Thymus (tissue), 11 donors: Measurements from ENCODE around the gene CALML6. TPM values are rescaled to one million over a fixed set of nuclear protein-coding genes. Genes with fewer than 3 reads are reported as not detected.

Source experiments
- DNase-seq, 9 donors: peaks; one replicate each; pipeline ENCODE4 v3.0.0-alpha.2; 2013; ENCODE audit warnings: low spot score in 9 of 9, low read depth in 6 of 9, missing footprints in 1 of 9
- H3K27ac ChIP-seq, 2 donors: one replicate each; pipeline ENCODE4 v1.5.1; 2013; ENCODE audit warnings: control low read depth in 1 of 2, low read depth in 1 of 2, low read length in 1 of 2, mild to moderate bottlenecking in 1 of 2, moderate library complexity in 1 of 2
- H3K27me3 ChIP-seq, 2 donors: one replicate each; pipeline ENCODE4 v1.5.1; 2013; ENCODE audit warnings: low read length in 1 of 2; ENCODE audit not compliant: control insufficient read depth in 2 of 2, insufficient read depth in 1 of 2
- H3K36me3 ChIP-seq, 2 donors: one replicate each; pipeline ENCODE4 v1.5.1; 2013; ENCODE audit warnings: low read length in 1 of 2, mild to moderate bottlenecking in 1 of 2, moderate library complexity in 1 of 2; ENCODE audit not compliant: control insufficient read depth in 2 of 2, insufficient read depth in 2 of 2
- H3K4me1 ChIP-seq, 2 donors: one replicate each; pipeline ENCODE4 v1.5.1; 2013; ENCODE audit warnings: low read length in 2 of 2; ENCODE audit not compliant: control insufficient read depth in 2 of 2, insufficient read depth in 2 of 2
- H3K4me3 ChIP-seq, 2 donors: one replicate each; pipeline ENCODE4 v1.5.1; 2013; ENCODE audit warnings: low read length in 2 of 2, control low read depth in 1 of 2, mild to moderate bottlenecking in 1 of 2
- H3K9me3 ChIP-seq, 2 donors: one replicate each; pipeline ENCODE4 v1.5.1; 2013; ENCODE audit warnings: low read length in 1 of 2, mild to moderate bottlenecking in 1 of 2; ENCODE audit not compliant: control insufficient read depth in 2 of 2, insufficient read depth in 1 of 2
- WGBS: extraction: QIAGEN DNeasy Blood & Tissue Kit; methylation state at CpG from one replicate; pipeline ENCODE4 v1.1.7; 2013; 5-methylcytosine and 5-hydroxymethylcytosine counted together
- polyA plus RNA-seq: library from polyadenylated mRNA; stranded (reverse); fragments of 200-250 nt; gene quantifications from one replicate; pipeline ENCODE4 v1.2.3, GENCODE V29; 2013
- total RNA-seq: library from RNA; stranded (reverse); fragments of 120-200 nt; gene quantifications from one replicate; pipeline ENCODE4 v1.2.4, GENCODE V29; 2013
- donor health status: healthy.

The CALML6 gene
- total and polyA plus RNA-seq, 2 donors = 0.47 to 7.1 TPM

GRCh38 chr1:1963570-1963969 is 48.5 kb downstream of the CALML6 start:
- no peak overlapping the region for H3K4me3 ChIP-seq
- H3K36me3 ChIP-seq = no peaks in the 10 kb centered on the region
- H3K4me1 ChIP-seq = no peaks in the 10 kb centered on the region
- H3K27me3 ChIP-seq = peaks cover 0 to 40% of the 10 kb centered on the region in 2 donors
- no peak overlapping the region for H3K27ac ChIP-seq
- no peak for DNase-seq
- WGBS = 93% methylated on average over 17 of the region's 17 CpGs
- no peaks in the 10 kb centered on the region for H3K9me3 ChIP-seq

- Histone ChIP-seq H3K4me3 (no peak overlapping the region), H3K27me3 (peaks cover 0 to 31% of the 10 kb centered on the region in 2 donors), H3K27ac (no peak overlapping the region), H3K4me1 (no peaks in the 10 kb centered on the region), H3K36me3 (no peaks in the 10 kb centered on the region), H3K9me3 (no peaks in the 10 kb centered on the region)
- no peak for DNase-seq
- WGBS = 89% methylated on average over 25 of the region's 25 CpGs
Measured at GRCh38 chr1:1964811-1965210, 49.8 kb downstream of the CALML6 start.

GRCh38 chr1:1965546-1965945 is 50.5 kb downstream of the CALML6 start:
- H3K4me1 ChIP-seq = no peaks in the 10 kb centered on the region
- H3K36me3 ChIP-seq = no peaks in the 10 kb centered on the region
- no peak for DNase-seq
- H3K4me3 ChIP-seq = no peak overlapping the region
- H3K27me3 ChIP-seq = peaks cover 0 to 24% of the 10 kb centered on the region in 2 donors
- H3K9me3 ChIP-seq = no peaks in the 10 kb centered on the region
- WGBS = 88% methylated on average over 10 of the region's 10 CpGs
- no peak overlapping the region for H3K27ac ChIP-seq

GRCh38 chr1:1966071-1966740 is 51.1 kb downstream of the CALML6 start:
- DNase-seq = no peak
- Histone ChIP-seq H3K9me3 (peaks cover 0 to 3% of the 10 kb centered on the region in 2 donors), H3K27ac (no peak overlapping the region), H3K36me3 (no peaks in the 10 kb centered on the region), H3K27me3 (peaks cover 0 to 18% of the 10 kb centered on the region in 2 donors), H3K4me3 (no peak overlapping the region), H3K4me1 (no peaks in the 10 kb centered on the region)
- WGBS = 81% methylated on average over 38 of the region's 38 CpGs

Other genes starting within 250 kb of the CALML6 start
- 22.5 TPM for gene SLC35E2B, start 222.5 kb upstream of the CALML6 start, total RNA-seq
- gene SLC35E2B, start 222.5 kb upstream of the CALML6 start, polyA plus RNA-seq = 45.6 TPM
- gene CDK11A, start 190.9 kb upstream of the CALML6 start, total RNA-seq = 19.8 TPM
- 52.2 TPM for gene CDK11A, start 190.9 kb upstream of the CALML6 start, polyA plus RNA-seq
- gene NADK, start 136.8 kb upstream of the CALML6 start, total RNA-seq = 25.0 TPM
- 60.0 TPM for gene NADK, start 136.8 kb upstream of the CALML6 start, polyA plus RNA-seq
- 45.1 TPM for gene GNB1, start 24.2 kb upstream of the CALML6 start, total RNA-seq
- 123 TPM for gene GNB1, start 24.2 kb upstream of the CALML6 start, polyA plus RNA-seq
- 0.28 TPM for gene TMEM52, start 4.0 kb downstream of the CALML6 start, total RNA-seq
- gene TMEM52, start 4.0 kb downstream of the CALML6 start, polyA plus RNA-seq = 0.94 TPM
- gene CFAP74, start 88.5 kb downstream of the CALML6 start, total RNA-seq = 0.09 TPM
- 0.16 TPM for gene CFAP74, start 88.5 kb downstream of the CALML6 start, polyA plus RNA-seq
- 0.14 TPM for gene GABRD, start 104.1 kb downstream of the CALML6 start, total RNA-seq
- gene GABRD, start 104.1 kb downstream of the CALML6 start, polyA plus RNA-seq = 1.4 TPM
- gene PRKCZ, start 135.2 kb downstream of the CALML6 start, total RNA-seq = 7.6 TPM
- 30.6 TPM for gene PRKCZ, start 135.2 kb downstream of the CALML6 start, polyA plus RNA-seq